Epithelial cell of proximal tubule (primary cell): ENCODE measurements around the gene TWSG1. TPM values are rescaled to one million over a fixed set of nuclear protein-coding genes. Genes with fewer than 3 reads are reported as not detected.
A peak's percentile ranks its signal among the peaks of the same experiment; 100 is the strongest.

Experiments
- DNase-seq: peaks from one replicate; pipeline ENCODE4 v3.0.0-alpha.2; 2011; ENCODE audit warnings: low read depth
- H3K4me3 ChIP-seq: 2 replicates; pipeline ENCODE4 v1.5.1; 2011; ENCODE audit warnings: low read depth, mild to moderate bottlenecking, low read length
- CTCF ChIP-seq: conservative IDR thresholded peaks from 2 replicates; pipeline ENCODE4 v1.5.1; 2012; ENCODE audit warnings: low read depth, mild to moderate bottlenecking, low read length
- total RNA-seq: library from RNA; depleted of rRNA; stranded (reverse); fragments of >200 nt; gene quantifications from 2 replicates; pipeline ENCODE4 v1.2.3, GENCODE V29; 2015

Gene TWSG1
- 40.5 and 47.8 TPM in 2 replicates for total RNA-seq

- DNase-seq: peak; percentile 23
- TF ChIP-seq CTCF: peak; percentile 35
- H3K4me3 ChIP-seq: peak within 1 kb of the TSS; percentile 69
These were observed at the start of gene TWSG1 for GRCh38 chr18:9334329-9334972. Gene TWSG1 (plus strand): TSS chr18:9334773. CDS start chr18:9337230, 2,457 bp downstream.

- no peak overlapping the region for H3K4me3 ChIP-seq
- no peak for TF ChIP-seq CTCF
- no peak for DNase-seq
These were observed 49.0 kb upstream of the TWSG1 start for GRCh38 chr18:9285604-9286003.

GRCh38 chr18:9287036-9287435 is 47.5 kb upstream of the TWSG1 start:
- DNase-seq: no peak
- H3K4me3 ChIP-seq: no peak overlapping the region
- no peak for TF ChIP-seq CTCF

- H3K4me3 ChIP-seq: no peak overlapping the region
- no peak for TF ChIP-seq CTCF
- no peak for DNase-seq
These were observed 44.9 kb upstream of the TWSG1 start for GRCh38 chr18:9289698-9290097.

GRCh38 chr18:9290156-9290555 is 44.4 kb upstream of the TWSG1 start:
- no peak for DNase-seq
- no peak for TF ChIP-seq CTCF
- H3K4me3 ChIP-seq: no peak overlapping the region

- H3K4me3 ChIP-seq: no peak overlapping the region
- no peak for DNase-seq
- TF ChIP-seq CTCF: no peak
These were observed 42.5 kb upstream of the TWSG1 start for GRCh38 chr18:9292047-9292446.

- TF ChIP-seq CTCF: no peak
- no peak overlapping the region for H3K4me3 ChIP-seq
- DNase-seq: no peak
These were observed 40.6 kb upstream of the TWSG1 start for GRCh38 chr18:9293948-9294347.
